ENCODE data around the gene GBP1.

DNA sequence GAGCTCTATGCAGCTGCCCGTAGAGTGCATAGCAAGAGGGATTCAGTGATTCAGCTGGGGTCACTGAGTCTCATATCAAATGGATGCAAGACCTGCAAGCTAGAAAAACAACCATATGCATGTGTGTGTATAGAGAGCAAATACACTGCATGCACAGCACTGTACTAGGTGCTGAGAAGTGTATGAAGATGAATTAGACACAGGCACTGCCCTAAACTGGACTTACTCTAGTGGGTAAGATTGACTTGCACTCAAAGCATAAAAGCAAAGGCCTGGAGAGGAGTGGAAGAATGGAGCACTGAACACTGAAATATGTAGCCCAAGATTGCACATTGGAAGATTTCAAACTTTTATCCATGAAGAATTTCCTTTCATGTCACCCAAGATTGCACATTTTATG, 5.5 kb upstream of the GBP1 start:
- TF ChIP-seq CTCF (IDR thresholded peaks at IDR 0.05) (no peak), POLR2AphosphoS5 (IDR thresholded peaks at IDR 0.05; ENCODE audit: insufficient read depth in 1 of 2, low read depth in 1 of 2) (no peak), POLR2A (IDR thresholded peaks at IDR 0.05) (no peak)
